HG03457 (cell line): ENCODE results near the gene CAMK2G.
"Not testable (repeated sequence)": the region's sequence is repeated elsewhere in the genome, so short reads cannot be mapped to it uniquely, and the experiment has no call there.

Experiments used
- ATAC-seq: cut with Tn5 transposase; IDR thresholded peaks from one replicate; pipeline ENCODE4 v1.9.1; 2021; ENCODE audit warnings: moderate number of reproducible peaks; ENCODE audit not compliant: unreplicated experiment

Gene CAMK2G

DNA sequence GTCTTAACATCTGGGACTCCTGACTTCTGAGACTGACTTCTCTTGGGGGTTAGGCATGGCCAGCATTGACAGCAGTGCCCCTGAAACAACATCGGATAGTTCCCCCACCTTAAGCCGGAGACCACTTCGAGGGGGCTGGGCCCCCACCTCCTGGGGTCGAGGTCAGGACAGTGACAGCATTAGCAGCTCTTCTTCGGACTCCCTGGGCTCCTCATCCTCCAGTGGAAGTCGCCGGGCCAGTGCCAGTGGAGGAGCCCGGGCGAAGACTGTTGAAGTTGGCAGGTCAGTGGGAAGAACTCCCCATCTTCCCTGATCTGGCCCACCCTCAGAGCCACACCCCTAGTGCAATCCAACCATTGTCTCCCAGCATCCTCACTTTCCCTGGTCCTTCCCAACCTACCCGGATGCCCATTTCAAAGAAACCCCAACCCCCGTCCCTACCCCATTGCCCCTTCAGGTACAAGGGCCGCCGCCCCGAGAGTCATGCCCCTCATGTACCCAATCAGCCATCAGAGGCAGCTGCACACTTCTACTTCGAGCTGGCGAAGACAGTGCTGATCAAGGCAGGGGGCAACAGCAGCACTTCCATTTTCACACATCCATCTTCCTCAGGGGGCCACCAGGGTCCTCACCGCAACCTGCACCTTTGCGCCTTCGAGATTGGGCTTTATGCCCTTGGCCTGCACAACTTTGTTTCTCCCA, 76.9 kb downstream of the CAMK2G start:
- ATAC-seq: no peak

DNA sequence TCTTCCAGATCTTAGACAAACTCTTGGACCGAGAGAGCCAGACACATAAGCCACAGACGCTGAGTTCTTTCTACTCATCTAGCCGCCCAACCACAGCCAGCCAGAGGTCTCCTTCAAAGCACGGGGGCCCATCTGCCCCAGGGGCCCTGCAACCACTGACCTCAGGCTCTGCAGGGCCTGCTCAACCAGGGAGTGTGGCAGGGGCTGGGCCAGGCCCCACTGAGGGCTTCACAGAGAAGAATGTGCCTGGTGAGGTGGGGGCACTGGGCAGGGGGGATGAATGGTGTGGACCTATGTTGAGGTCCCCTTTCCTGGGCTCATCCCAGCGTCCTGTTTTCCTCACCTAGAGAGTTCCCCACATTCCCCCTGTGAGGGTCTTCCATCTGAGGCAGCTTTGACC, 77.6 kb downstream of the CAMK2G start:
- no peak for ATAC-seq

DNA sequence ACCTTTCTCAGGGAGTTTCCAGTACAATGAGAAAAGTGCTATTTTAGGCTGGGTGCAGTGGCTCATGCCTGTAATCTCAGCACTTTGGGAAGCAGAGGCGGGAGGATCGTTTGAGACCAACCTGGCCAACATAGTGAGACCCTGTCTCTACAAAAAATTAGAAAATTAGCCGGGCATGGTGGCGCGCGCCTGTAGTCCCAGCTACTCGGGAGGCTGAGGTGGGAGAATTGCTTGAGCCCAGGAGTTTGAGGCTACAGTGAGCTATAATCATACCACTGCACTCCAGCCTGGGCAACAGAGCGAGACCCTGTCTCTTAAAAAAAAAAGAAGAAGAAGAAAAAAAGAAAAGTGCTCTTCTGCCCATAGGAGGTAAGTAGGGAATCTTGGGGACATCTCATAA, 78.3 kb downstream of the CAMK2G start:
- not testable (repeated sequence) for ATAC-seq

GRCh38 chr10:73795491-73795890, 78.9 kb downstream of the CAMK2G start:
- ATAC-seq: not testable (repeated sequence)

- ATAC-seq: no peak
These were observed 80.9 kb downstream of the CAMK2G start for GRCh38 chr10:73793456-73793855.

- no peak for ATAC-seq
These were observed 82.4 kb downstream of the CAMK2G start for GRCh38 chr10:73791871-73792400.

DNA sequence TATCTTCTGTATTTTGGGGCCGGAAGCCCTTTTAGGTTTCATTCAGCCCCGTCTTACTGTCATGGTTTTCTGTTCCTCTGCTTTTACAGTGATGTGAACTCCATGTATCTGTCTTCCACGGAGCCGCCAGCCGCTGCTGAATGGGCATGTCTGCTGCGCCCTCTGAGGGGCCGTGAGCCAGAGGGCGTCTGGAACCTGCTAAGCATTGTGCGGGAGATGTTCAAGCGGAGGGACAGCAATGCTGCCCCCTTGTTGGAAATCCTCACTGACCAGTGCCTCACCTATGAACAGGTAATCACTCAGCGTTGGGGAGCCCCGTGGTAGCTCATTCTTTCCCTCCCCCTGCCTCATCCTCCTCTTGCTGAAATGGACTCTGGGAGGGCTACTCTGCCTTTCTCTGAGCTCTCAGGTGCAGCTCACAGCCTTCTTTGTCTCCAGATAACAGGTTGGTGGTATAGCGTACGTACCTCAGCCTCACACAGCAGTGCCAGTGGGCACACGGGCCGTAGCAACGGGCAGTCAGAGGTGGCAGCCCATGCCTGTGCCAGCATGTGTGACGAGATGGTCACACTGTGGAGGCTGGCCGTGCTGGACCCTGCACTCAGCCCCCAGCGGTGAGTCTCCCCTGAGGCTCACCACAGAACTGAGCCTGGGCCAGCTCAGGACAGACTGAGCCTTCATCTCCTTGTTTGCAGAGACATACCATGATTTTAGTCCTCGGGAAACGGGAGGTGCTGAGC, 83.3 kb downstream of the CAMK2G start:
- no peak for ATAC-seq

- no peak for ATAC-seq
These were observed 84.7 kb downstream of the CAMK2G start for GRCh38 chr10:73789659-73790055.

DNA sequence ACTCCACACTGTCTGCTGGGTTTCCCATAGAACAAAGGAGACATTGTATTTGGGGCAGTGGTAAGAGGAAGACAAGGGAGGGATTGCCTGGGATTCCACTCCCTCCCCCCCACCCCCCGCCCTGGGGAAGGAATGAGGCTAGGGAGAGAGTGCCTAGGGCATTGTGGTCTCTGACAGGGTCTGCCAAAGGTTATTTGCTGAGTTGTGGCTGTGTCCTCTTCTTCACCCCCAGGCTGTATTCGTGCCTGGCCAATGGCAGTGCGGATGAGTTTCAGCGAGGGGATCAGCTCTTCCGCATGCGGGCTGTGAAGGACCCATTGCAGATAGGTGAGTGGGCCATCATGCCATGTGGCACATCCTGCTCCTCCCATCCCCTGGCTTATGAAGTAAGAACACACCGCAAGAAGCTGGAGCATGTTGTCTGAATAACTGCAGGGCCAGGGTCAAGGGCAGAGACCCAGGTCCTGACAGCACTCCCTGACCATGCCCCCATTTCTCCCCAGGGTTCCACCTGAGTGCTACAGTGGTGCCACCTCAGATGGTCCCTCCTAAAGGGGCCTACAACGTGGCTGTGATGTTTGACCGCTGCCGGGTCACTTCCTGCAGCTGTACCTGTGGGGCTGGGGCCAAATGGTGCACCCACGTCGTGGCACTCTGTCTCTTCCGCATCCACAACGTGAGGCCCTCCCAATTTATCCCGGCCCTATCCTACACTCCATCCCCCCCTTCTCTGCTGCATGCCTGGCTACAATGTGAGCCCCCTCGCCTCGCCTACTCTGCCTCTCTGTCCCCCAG, 85.3 kb downstream of the CAMK2G start:
- ATAC-seq: no peak

DNA sequence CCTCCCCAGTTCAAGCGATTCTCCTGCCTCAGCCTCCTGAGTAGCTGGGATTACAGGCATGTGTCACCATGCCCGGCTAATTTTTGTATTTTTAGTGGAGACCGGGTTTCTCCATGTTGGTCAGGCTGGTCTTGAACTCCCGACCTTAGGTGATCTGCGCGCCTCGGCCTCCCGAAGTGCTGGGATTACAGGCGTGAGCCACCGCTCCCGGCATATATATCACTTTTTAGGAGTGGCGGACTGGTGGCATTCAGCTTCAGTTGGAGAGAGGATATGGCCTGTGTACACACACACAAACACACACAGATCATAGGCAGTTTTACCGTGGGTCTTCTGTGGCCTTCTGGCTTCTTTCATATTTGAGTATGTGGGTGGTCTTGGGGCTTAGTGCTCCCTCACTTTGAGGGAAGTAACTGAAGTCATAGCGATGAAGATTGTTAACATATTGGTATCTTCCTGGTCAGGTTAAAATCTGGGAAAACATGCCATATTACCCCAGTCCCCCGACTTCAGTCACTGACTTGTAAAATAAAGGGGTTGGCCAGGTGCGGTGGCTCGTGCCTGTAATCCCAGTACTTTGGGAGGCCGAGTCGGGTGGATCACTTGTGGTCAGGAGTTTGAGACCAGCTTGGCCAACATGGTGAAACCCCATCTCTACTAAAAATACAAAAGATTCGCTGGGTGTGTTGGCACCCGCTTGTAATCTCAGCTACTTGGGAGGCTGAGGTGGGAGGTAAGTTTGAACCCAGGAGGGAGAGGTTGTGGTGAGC, 87.1 kb downstream of the CAMK2G start:
- ATAC-seq: not testable (repeated sequence)

GRCh38 chr10:73786512-73786885, 87.9 kb downstream of the CAMK2G start:
- ATAC-seq: no peak

DNA sequence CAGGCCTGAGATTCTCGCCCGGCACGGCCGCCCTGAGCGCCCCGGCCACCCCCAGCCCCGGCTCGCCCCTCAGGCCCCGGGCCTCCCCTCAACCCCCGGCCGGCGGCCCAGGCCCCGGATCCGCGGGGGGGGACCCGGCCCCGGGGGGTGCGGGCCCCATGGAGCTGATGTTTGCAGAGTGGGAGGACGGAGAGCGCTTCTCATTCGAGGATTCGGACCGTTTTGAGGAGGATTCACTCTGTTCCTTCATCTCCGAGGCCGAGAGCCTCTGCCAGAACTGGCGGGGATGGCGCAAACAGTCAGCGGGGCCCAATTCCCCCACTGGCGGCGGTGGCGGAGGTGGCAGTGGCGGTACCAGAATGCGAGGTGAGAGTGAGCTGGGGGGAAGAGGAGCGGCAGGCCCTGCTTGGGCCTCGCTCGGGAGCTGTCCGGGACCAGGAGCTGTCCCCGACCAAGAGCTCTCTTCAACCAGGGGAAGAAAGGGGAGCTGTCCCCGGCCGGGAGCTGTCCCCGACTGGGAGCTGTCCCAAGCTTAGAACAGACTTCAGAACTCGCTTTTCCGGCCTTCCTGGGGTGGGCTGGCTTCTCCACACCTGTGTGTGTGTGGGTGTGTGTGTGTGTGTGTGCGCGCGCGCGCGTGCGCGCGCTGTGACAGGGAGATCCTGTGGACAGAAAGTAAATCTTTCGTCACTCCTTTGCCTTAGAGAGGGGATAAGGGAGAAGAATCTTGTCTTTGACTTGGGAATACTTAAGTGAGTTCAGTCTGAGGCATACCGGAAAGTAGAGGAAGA, 88.4 kb downstream of the CAMK2G start:
- no peak for ATAC-seq

DNA sequence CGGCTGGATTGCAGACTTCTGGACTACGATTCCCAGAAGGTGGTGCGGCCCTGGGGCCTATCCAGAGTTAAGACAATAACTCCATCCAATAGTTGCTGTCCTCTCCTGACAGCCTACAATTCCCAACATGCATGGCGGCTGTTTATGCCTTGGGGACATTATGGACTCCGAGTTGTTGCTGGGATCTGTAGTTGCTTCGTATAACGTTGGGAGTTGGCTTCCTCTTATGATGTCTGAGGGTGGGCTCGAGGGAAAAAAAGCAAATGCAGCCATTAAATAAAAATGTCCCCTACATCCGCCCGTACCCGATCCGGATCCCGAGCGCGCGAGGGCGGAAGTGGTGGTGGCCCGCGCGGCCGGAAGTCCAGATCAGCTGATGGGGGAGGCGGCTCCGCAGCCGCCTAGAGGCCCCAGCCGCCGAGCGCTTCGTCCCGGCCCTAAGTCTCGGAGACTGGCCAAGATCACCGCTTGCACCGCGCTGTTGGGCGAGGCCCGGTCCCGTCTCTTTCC, 89.1 kb downstream of the CAMK2G start, which contains the start of gene ZSWIM8:
Gene ZSWIM8 (plus strand): TSS at position 396 of the 510 bp plus-strand sequence. CDS start 273 bp downstream, outside the sequence.
- ATAC-seq: peak; percentile 58

- ATAC-seq: no peak
These were observed 91.6 kb downstream of the CAMK2G start for GRCh38 chr10:73782749-73783085.

GRCh38 chr10:73781879-73782748, 92.2 kb downstream of the CAMK2G start, which contains the start of gene CHCHD1:
CHCHD1 (plus strand) TSS chr10:73782048; CDS start chr10:73782076, 28 bp downstream.
- peak; percentile 37 for ATAC-seq

GRCh38 chr10:73781548-73781878, 92.8 kb downstream of the CAMK2G start:
- no peak for ATAC-seq

DNA sequence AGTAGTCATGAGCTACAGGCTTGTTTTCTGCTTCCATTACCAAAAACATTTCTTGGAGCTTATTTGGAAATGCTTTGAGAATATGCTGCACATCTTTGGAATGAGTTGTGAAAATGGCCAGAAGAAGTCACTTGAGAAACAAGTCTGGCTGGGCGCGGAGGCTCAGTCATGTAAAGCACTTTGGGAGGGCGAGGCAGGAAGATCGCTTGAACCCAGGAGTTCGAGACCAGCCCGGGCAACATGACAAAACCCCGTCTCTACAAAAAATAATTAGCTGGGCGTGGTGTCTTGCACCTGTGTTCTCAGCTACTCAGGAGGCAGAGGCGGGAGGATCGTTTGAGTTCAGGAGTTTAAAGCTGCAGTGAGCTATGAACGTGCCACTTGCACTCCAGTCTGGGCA, 93.4 kb downstream of the CAMK2G start:
- no peak for ATAC-seq

DNA sequence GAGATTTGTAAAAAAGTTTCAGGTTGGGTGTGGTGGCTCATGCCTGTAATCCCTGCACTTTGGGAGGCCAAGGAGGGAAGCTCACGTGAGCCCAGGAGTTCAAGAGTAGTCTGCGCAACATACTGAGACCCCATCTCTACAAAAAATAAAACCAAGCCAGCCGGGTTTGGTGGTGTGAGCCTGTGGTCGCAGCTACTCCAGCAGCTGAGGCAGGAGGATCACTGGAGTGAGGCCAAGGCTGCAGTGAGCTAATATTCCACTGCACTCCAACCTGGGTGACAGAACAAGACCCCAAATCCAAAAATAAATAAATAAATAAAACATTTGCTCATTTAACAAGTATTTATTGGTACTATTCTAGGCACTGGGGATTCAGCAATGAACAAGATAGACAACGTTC, 94.1 kb downstream of the CAMK2G start:
- ATAC-seq: no peak
